H9 (cell line): ENCODE results near the gene ITPRID2. TPM values are rescaled to one million over a fixed set of nuclear protein-coding genes. Genes with fewer than 3 reads are reported as not detected.

Source experiments
- DNase-seq: peaks from one replicate; pipeline ENCODE4 v3.0.0-alpha.2; 2017
- H2AFZ ChIP-seq: one replicate; pipeline ENCODE4 v1.6.1; 2013; ENCODE audit warnings: mild to moderate bottlenecking, low read length, control low read depth, moderate library complexity
- H2AK5ac ChIP-seq: 2 replicates; pipeline ENCODE4 v1.6.1; 2013; ENCODE audit warnings: low read length, control low read depth, mixed read lengths; ENCODE audit not compliant: insufficient read length
- H2BK120ac ChIP-seq: one replicate; pipeline ENCODE4 v1.6.1; 2013; ENCODE audit warnings: low read depth, mild to moderate bottlenecking, low read length, control low read depth, inconsistent platforms; ENCODE audit not compliant: poor library complexity, severe bottlenecking
- H2BK12ac ChIP-seq: 2 replicates; pipeline ENCODE4 v1.6.1; 2013; ENCODE audit warnings: low read length, control low read depth, mixed read lengths, low read depth; ENCODE audit not compliant: insufficient read length
- H2BK15ac ChIP-seq: 2 replicates; pipeline ENCODE4 v1.6.1; 2013; ENCODE audit warnings: low read depth, low read length, control low read depth
- H2BK20ac ChIP-seq: one replicate; pipeline ENCODE4 v1.6.1; 2013; ENCODE audit warnings: low read depth, mild to moderate bottlenecking, low read length, control low read depth, inconsistent platforms; ENCODE audit not compliant: poor library complexity, severe bottlenecking
- H2BK5ac ChIP-seq: 2 replicates; pipeline ENCODE4 v1.6.1; 2013; ENCODE audit warnings: low read length, control low read depth, mixed read lengths; ENCODE audit not compliant: insufficient read length
- H3K14ac ChIP-seq: 2 replicates; pipeline ENCODE4 v1.6.1; 2013; ENCODE audit warnings: low read length, control low read depth; ENCODE audit not compliant: insufficient read depth
- H3K18ac ChIP-seq: 2 replicates; pipeline ENCODE4 v1.6.1; 2013; ENCODE audit warnings: low read depth, mild to moderate bottlenecking, mixed read lengths, low read length, control low read depth; ENCODE audit not compliant: insufficient read length
- H3K23ac ChIP-seq: 2 replicates; pipeline ENCODE4 v1.6.1; 2013; ENCODE audit warnings: low read length, control low read depth, mixed read lengths, low read depth; ENCODE audit not compliant: insufficient read length
- H3K23me2 ChIP-seq: 2 replicates; pipeline ENCODE4 v1.6.1; 2013; ENCODE audit warnings: low read depth, mild to moderate bottlenecking, mixed read lengths, low read length, control low read depth; ENCODE audit not compliant: insufficient read length, poor library complexity, severe bottlenecking
- H3K27ac ChIP-seq: 2 replicates; pipeline ENCODE4 v1.5.1; 2013; ENCODE audit warnings: low read length, control low read depth, mixed read lengths, low read depth; ENCODE audit not compliant: insufficient read length
- H3K27me3 ChIP-seq: 2 replicates; pipeline ENCODE4 v1.6.1; 2013; ENCODE audit warnings: low read length, control low read depth, inconsistent platforms; ENCODE audit not compliant: insufficient read depth
- H3K4ac ChIP-seq: 2 replicates; pipeline ENCODE4 v1.6.1; 2013; ENCODE audit warnings: low read depth, mild to moderate bottlenecking, control low read depth, inconsistent platforms, low read length, moderate library complexity
- H3K4me1 ChIP-seq: 2 replicates; pipeline ENCODE4 v1.6.1; 2013; ENCODE audit warnings: low read length, control low read depth, inconsistent platforms; ENCODE audit not compliant: insufficient read depth
- H3K4me2 ChIP-seq: 2 replicates; pipeline ENCODE4 v1.6.1; 2013; ENCODE audit warnings: low read length, control low read depth, mixed read lengths; ENCODE audit not compliant: insufficient read length, insufficient read depth
- H3K56ac ChIP-seq: 2 replicates; pipeline ENCODE4 v1.6.1; 2013; ENCODE audit warnings: low read depth, mild to moderate bottlenecking, mixed read lengths, low read length, control low read depth; ENCODE audit not compliant: insufficient read length
- H3K79me1 ChIP-seq: 2 replicates; pipeline ENCODE4 v1.6.1; 2013; ENCODE audit warnings: low read depth, mild to moderate bottlenecking, moderate library complexity, low read length, control low read depth, inconsistent platforms; ENCODE audit not compliant: insufficient read depth, poor library complexity, severe bottlenecking
- H3K79me2 ChIP-seq: 2 replicates; pipeline ENCODE4 v1.6.1; 2013; ENCODE audit warnings: low read length, control low read depth, inconsistent platforms; ENCODE audit not compliant: insufficient read depth
- H3K9ac ChIP-seq: 2 replicates; pipeline ENCODE4 v1.6.1; 2013; ENCODE audit warnings: low read length, control low read depth, mixed read lengths; ENCODE audit not compliant: insufficient read length; ENCODE audit errors: extremely low read depth
- H3K9me3 ChIP-seq: one replicate; pipeline ENCODE4 v1.6.1; 2013; ENCODE audit warnings: low read depth, low read length, inconsistent platforms; ENCODE audit not compliant: control insufficient read depth
- H3T11ph ChIP-seq: one replicate; pipeline ENCODE4 v1.6.1; 2013; ENCODE audit warnings: mild to moderate bottlenecking, low read length, control low read depth, inconsistent platforms
- H4K20me1 ChIP-seq: one replicate; pipeline ENCODE4 v1.6.1; 2013; ENCODE audit not compliant: control insufficient read depth, insufficient read length, insufficient read depth
- H4K5ac ChIP-seq: 2 replicates; pipeline ENCODE4 v1.6.1; 2013; ENCODE audit warnings: low read depth, mild to moderate bottlenecking, mixed read lengths, low read length, control low read depth; ENCODE audit not compliant: insufficient read length
- H4K8ac ChIP-seq: replicated peaks from 2 replicates; pipeline ENCODE4 v1.6.1; 2013; ENCODE audit warnings: low read length, control low read depth, mixed read lengths, low read depth; ENCODE audit not compliant: insufficient read length
- H4K91ac ChIP-seq: 2 replicates; pipeline ENCODE4 v1.6.1; 2013; ENCODE audit warnings: low read depth, mild to moderate bottlenecking, moderate library complexity, mixed read lengths, low read length, control low read depth; ENCODE audit not compliant: insufficient read length
- H3K27ac Mint-ChIP-seq, 3 experiments: 2 replicates in 2 of 3; 3 replicates in 1 of 3; pipeline ENCODE4 v1.8.0; 2020 to 2021; ENCODE audit warnings: mixed read lengths in 3 of 3, mild to moderate bottlenecking in 1 of 3, moderate library complexity in 1 of 3
- H3K27me3 Mint-ChIP-seq: 2 replicates; pipeline ENCODE4 v1.8.0; 2021; ENCODE audit warnings: low read depth, mild to moderate bottlenecking, moderate library complexity, mixed read lengths
- H3K36me3 Mint-ChIP-seq, 3 experiments: 2 replicates in 2 of 3; 3 replicates in 1 of 3; pipeline ENCODE4 v1.8.0; 2020 to 2021; ENCODE audit warnings: low read depth in 3 of 3, mixed read lengths in 3 of 3; ENCODE audit not compliant: insufficient read depth in 1 of 3
- H3K4me1 Mint-ChIP-seq, 2 experiments: 2 replicates each; pipeline ENCODE4 v1.8.0; 2020; ENCODE audit warnings: mixed read lengths in 2 of 2
- H3K4me3 Mint-ChIP-seq, 2 experiments: 2 replicates in 1 of 2; 3 replicates in 1 of 2; pipeline ENCODE4 v1.8.0; 2020 to 2021; ENCODE audit warnings: mild to moderate bottlenecking in 2 of 2, mixed read lengths in 2 of 2, moderate library complexity in 1 of 2
- H3K9me3 Mint-ChIP-seq, 2 experiments: 2 replicates in 1 of 2; 3 replicates in 1 of 2; pipeline ENCODE4 v1.8.0; 2020; ENCODE audit warnings: mild to moderate bottlenecking in 2 of 2, mixed read lengths in 2 of 2, moderate library complexity in 1 of 2
- CTCF ChIP-seq: fragments of 200-600 bp; sonication (generic); conservative IDR thresholded peaks from 3 replicates; pipeline ENCODE4 v1.8.0; 2021; ENCODE audit warnings: antibody characterized with exemption, mild to moderate bottlenecking
- total RNA-seq: library from RNA; stranded (reverse); gene quantifications from 2 replicates; pipeline ENCODE4 v1.2.1, GENCODE V29; 2021

Gene ITPRID2
- total RNA-seq, 1 experiment from 2014 or later = 12.0 TPM

GRCh38 chr2:181859803-181860202 is 31.7 kb upstream of the ITPRID2 start:
- Histone ChIP-seq H3K9me3 (no peaks in the 10 kb centered on the region), H3K56ac (no peak overlapping the region), H2AFZ (no peak overlapping the region), H3K14ac (no peak overlapping the region), H2AK5ac (no peak overlapping the region), H2BK15ac (no peak overlapping the region), H3T11ph (no peak overlapping the region), H3K27ac (no peak overlapping the region), H2BK20ac (no peak overlapping the region), H4K91ac (no peak overlapping the region), H4K20me1 (no peaks in the 10 kb centered on the region), H2BK12ac (no peak overlapping the region), H2BK5ac (no peak overlapping the region), H3K27me3 (no peaks in the 10 kb centered on the region), H4K5ac (no peak overlapping the region), H4K8ac (no peak overlapping the region), H3K79me1 (no peaks in the 10 kb centered on the region), H3K4me1 (no peaks in the 10 kb centered on the region), H3K9ac (no peak overlapping the region), H3K18ac (no peak overlapping the region), H3K23me2 (no peaks in the 10 kb centered on the region), H3K79me2 (no peaks in the 10 kb centered on the region), H2BK120ac (no peak overlapping the region), H3K23ac (no peak overlapping the region), H3K4me2 (no peak overlapping the region), H3K4ac (no peak overlapping the region)
- Mint-ChIP-seq H3K36me3 (no peaks in the 10 kb centered on the region), H3K27me3 (no peaks in the 10 kb centered on the region), H3K27ac (no peak overlapping the region), H3K4me3 (no peak overlapping the region), H3K9me3 (no peaks in the 10 kb centered on the region), H3K4me1 (peaks cover 3 to 4% of the 10 kb centered on the region in 2 experiments; a peak in 2 of 4 replicates)
- DNase-seq = no peak
- no peak for TF ChIP-seq CTCF
